Endothelial cell of umbilical vein (primary cell): ENCODE results near the gene DACT1. TPM values are rescaled to one million over a fixed set of nuclear protein-coding genes. Genes with fewer than 3 reads are reported as not detected.

ENCODE experiments used
- BruUV-seq: library from RNA; stranded (reverse); fragments of 400-500 nt; replicated peaks from 2 replicates; lab custom pipeline; 2021; lab: Mats Ljungman, UMichigan
- CTCF ChIA-PET: fragments of 300-600, 350-600 bp; sonication (Branson Sonifier 250); formaldehyde crosslinking; loops from one replicate; lab custom pipeline; 2021; ENCODE audit warnings: antibody characterized with exemption, inconsistent platforms; lab: Charles Lee
- POLR2A ChIA-PET: fragments of 300-600, 350-600 bp; sonication (Branson Sonifier 250); formaldehyde crosslinking; loops from one replicate; lab custom pipeline; 2021; ENCODE audit warnings: antibody characterized with exemption, inconsistent platforms; lab: Charles Lee
- DNase-seq: peaks from one replicate; pipeline ENCODE4 v3.0.0-alpha.2; 2011; ENCODE audit warnings: low read depth, low spot score
- FAIRE-seq: peaks from 2 replicates; lab custom pipeline; 2011; peaks lifted over from hg19 to GRCh38; lab: Jason Lieb, UNC
- H2AFZ ChIP-seq: 2 replicates; pipeline ENCODE4 v1.6.0; 2012; ENCODE audit warnings: low read depth, low read length, control low read depth, inconsistent platforms
- H3K27ac ChIP-seq: 2 replicates; pipeline ENCODE4 v1.5.1; 2011; ENCODE audit warnings: low read depth, mild to moderate bottlenecking, control low read depth, low read length, moderate library complexity; ENCODE audit not compliant: insufficient read depth
- H3K27me3 ChIP-seq, 2 experiments: 2 replicates each; pipeline versions ENCODE4 v1.6.0 to v1.6.1; 2011; ENCODE audit warnings: low read length in 2 of 2, mixed read lengths in 1 of 2; ENCODE audit not compliant: control insufficient read depth in 2 of 2, insufficient read depth in 2 of 2
- H3K36me3 ChIP-seq, 2 experiments: 2 replicates in 1 of 2; 3 replicates in 1 of 2; pipeline ENCODE4 v1.5.1; 2011; ENCODE audit warnings: low read length in 2 of 2, mild to moderate bottlenecking in 1 of 2, moderate library complexity in 1 of 2; ENCODE audit not compliant: control insufficient read depth in 2 of 2, insufficient read depth in 2 of 2; ENCODE audit errors: extremely low read depth in 1 of 2
- H3K4me1 ChIP-seq: 3 replicates; pipeline ENCODE4 v1.5.1; 2011; ENCODE audit warnings: mild to moderate bottlenecking, low read length; ENCODE audit not compliant: control insufficient read depth, insufficient read depth; ENCODE audit errors: extremely low read depth
- H3K4me2 ChIP-seq: 2 replicates; pipeline ENCODE4 v1.6.1; 2011; ENCODE audit warnings: low read length, control low read depth, mixed read lengths; ENCODE audit not compliant: insufficient read depth
- H3K4me3 ChIP-seq, 3 experiments: fragments of 200-600 bp in 1 of 3; sonication (generic), shearing (Covaris generic) in 1 of 3; replicated peaks in 1 of 3; 2 replicates each; pipeline ENCODE4 v1.5.1; 2011 to 2016; ENCODE audit warnings: control low read depth in 3 of 3, low read length in 3 of 3, mild to moderate bottlenecking in 2 of 3, inconsistent platforms in 1 of 3, low read depth in 1 of 3, moderate library complexity in 1 of 3; ENCODE audit not compliant: insufficient read depth in 1 of 3
- H3K79me2 ChIP-seq: 2 replicates; pipeline ENCODE4 v1.6.0; 2012; ENCODE audit warnings: low read length, inconsistent platforms; ENCODE audit not compliant: control insufficient read depth, insufficient read depth
- H3K9ac ChIP-seq: replicated peaks from 2 replicates; pipeline ENCODE3; 2011; ENCODE audit warnings: low read length, control low read depth; ENCODE audit not compliant: insufficient read depth; ENCODE audit errors: extremely low read depth
- H3K9me1 ChIP-seq: replicated peaks from 3 replicates; pipeline ENCODE4 v1.6.0; 2011; ENCODE audit warnings: mild to moderate bottlenecking, low read length; ENCODE audit not compliant: control insufficient read depth, insufficient read depth; ENCODE audit errors: extremely low read depth
- H3K9me3 ChIP-seq: replicated peaks from 2 replicates; pipeline ENCODE4 v1.5.1; 2012; ENCODE audit warnings: low read length, inconsistent platforms; ENCODE audit not compliant: control insufficient read depth, insufficient read depth
- H4K20me1 ChIP-seq: replicated peaks from 2 replicates; pipeline ENCODE3; 2011; ENCODE audit warnings: mild to moderate bottlenecking, low read length; ENCODE audit not compliant: control insufficient read depth, insufficient read depth; ENCODE audit errors: extremely low read depth
- EZH2 ChIP-seq: IDR thresholded peaks from 2 replicates; pipeline ENCODE4 v1.6.1; 2012; ENCODE audit warnings: borderline replicate concordance, low read depth, mild to moderate bottlenecking, moderate library complexity, low read length, inconsistent platforms; ENCODE audit not compliant: severe bottlenecking
- FOS ChIP-seq: IDR thresholded peaks from 2 replicates; pipeline ENCODE4 v1.6.1; 2011; ENCODE audit warnings: mild to moderate bottlenecking, low read length, moderate library complexity, borderline replicate concordance; ENCODE audit not compliant: insufficient read depth
- GATA2 ChIP-seq: IDR thresholded peaks from 2 replicates; pipeline ENCODE4 v1.7.0; 2011; ENCODE audit warnings: low read depth, mild to moderate bottlenecking, moderate library complexity, mixed read lengths, low read length; ENCODE audit not compliant: insufficient read length, insufficient read depth
- JUN ChIP-seq: IDR thresholded peaks from 2 replicates; pipeline ENCODE4 v1.6.1; 2011; ENCODE audit warnings: borderline replicate concordance, low read depth; ENCODE audit not compliant: insufficient read length, insufficient read depth
- MYC ChIP-seq: IDR thresholded peaks from one replicate; pipeline ENCODE4 v1.6.1; 2011; ENCODE audit warnings: mild to moderate bottlenecking, low read depth, low read length
- POLR2A ChIP-seq: IDR thresholded peaks from 2 replicates; pipeline ENCODE4 v1.6.1; 2012; ENCODE audit warnings: low read depth, mild to moderate bottlenecking, control low read depth, low read length
- POLR2AphosphoS5 ChIP-seq: IDR thresholded peaks from 2 replicates; pipeline ENCODE4 v1.6.1; 2012; ENCODE audit warnings: low read depth, mild to moderate bottlenecking, control low read depth, low read length, moderate library complexity; ENCODE audit not compliant: insufficient read depth
- dilution Hi-C: fragments of 300-500 bp; cut with MboI; formaldehyde crosslinking; loops from one replicate; pipeline ENCODE4 v1.15.0; 2019; ENCODE audit warnings: low sequenced_read_pairs; ENCODE audit not compliant: extremely low pct_ligation_motif_present
- intact Hi-C: fragments of 100-400 bp; cut with micrococcal nuclease; formaldehyde crosslinking; loops from one replicate; pipeline ENCODE4 v1.10.0; 2022
- polyA plus RNA-seq, 4 experiments: library from polyadenylated mRNA; depleted of rRNA in 3 of 4; stranded (reverse) in 3 of 4; unstranded in 1 of 4; fragments of >200 nt; gene quantifications; 2 replicates each; pipeline versions ENCODE4 v1.2.1 to v1.2.3, GENCODE V29; 2011 to 2012; ENCODE audit warnings: missing spikeins in 1 of 4
- total RNA-seq: library from RNA; stranded (reverse); gene quantifications from 2 replicates; pipeline ENCODE4 v1.2.3, GENCODE V29; 2021
- TF ChIP-seq, protein P1 (sequence below), 2 donors: IDR thresholded peaks; 1 replicate in 1 of 2; 2 replicates in 1 of 2; pipeline ENCODE4 v1.5.1; 2011; ENCODE audit warnings: low read length in 2 of 2, mild to moderate bottlenecking in 2 of 2, moderate library complexity in 2 of 2, control low read depth in 1 of 2, inconsistent platforms in 1 of 2, low read depth in 1 of 2; ENCODE audit not compliant: insufficient read depth in 1 of 2; ENCODE audit errors: extremely low read depth in 1 of 2
- TF ChIP-seq, protein P2 (sequence below): IDR thresholded peaks from 2 replicates; pipeline ENCODE4 v1.6.1; 2011; ENCODE audit not compliant: insufficient read depth, insufficient read length

Gene DACT1
- total and polyA plus RNA-seq, 2 donors (not counting 3 experiments of a cell fraction or from before 2014, with no cell fraction given) = 0.21 to 0.27 TPM

DNA sequence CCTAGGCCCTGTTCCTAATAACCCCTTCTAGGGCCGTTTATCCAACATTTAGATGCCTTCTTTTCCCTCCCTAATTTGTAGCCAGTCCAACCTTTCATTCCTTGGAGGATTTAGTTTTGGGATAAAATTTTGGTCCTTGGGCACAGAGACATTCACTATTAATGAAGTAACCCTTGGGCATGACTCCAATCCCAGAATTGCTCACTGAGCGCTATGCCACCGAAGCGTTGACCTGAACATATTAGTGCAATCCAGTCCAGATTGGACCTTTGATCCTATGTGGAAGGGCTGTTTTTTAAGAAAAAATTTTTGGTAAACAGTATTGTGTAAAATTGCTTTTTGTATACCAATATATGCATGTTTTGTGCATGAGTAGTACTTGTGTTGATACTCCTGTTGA lies 10.0 kb downstream of the DACT1 start:
- DNase-seq = no peak
- POLR2A ChIA-PET = no interaction called here
- H3K79me2 ChIP-seq = no peaks in the 10 kb centered on the region
- no peak overlapping the region for H3K27ac ChIP-seq
- no peak overlapping the region for H3K4me3 ChIP-seq
- CTCF ChIA-PET = no interaction called here
- H3K9me3 ChIP-seq = no peaks in the 10 kb centered on the region
- H3K4me2 ChIP-seq = no peak overlapping the region
- no peak overlapping the region for H3K9ac ChIP-seq
- no peaks in the 10 kb centered on the region for H3K36me3 ChIP-seq
- no peak for FAIRE-seq
- TF ChIP-seq, protein P1, sequence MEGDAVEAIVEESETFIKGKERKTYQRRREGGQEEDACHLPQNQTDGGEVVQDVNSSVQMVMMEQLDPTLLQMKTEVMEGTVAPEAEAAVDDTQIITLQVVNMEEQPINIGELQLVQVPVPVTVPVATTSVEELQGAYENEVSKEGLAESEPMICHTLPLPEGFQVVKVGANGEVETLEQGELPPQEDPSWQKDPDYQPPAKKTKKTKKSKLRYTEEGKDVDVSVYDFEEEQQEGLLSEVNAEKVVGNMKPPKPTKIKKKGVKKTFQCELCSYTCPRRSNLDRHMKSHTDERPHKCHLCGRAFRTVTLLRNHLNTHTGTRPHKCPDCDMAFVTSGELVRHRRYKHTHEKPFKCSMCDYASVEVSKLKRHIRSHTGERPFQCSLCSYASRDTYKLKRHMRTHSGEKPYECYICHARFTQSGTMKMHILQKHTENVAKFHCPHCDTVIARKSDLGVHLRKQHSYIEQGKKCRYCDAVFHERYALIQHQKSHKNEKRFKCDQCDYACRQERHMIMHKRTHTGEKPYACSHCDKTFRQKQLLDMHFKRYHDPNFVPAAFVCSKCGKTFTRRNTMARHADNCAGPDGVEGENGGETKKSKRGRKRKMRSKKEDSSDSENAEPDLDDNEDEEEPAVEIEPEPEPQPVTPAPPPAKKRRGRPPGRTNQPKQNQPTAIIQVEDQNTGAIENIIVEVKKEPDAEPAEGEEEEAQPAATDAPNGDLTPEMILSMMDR (IDR thresholded peaks at IDR 0.05; ENCODE audit: extremely low read depth in 1 of 2, insufficient read depth in 1 of 2, low read depth in 1 of 2, low read length in 2 of 2) = no peak
- TF ChIP-seq FOS (no peak), GATA2 (no peak), POLR2A (no peak), MYC (no peak)
- no peaks in the 10 kb centered on the region for H3K27me3 ChIP-seq
- no peaks in the 10 kb centered on the region for H3K4me1 ChIP-seq
- no TSS peak for BruUV-seq
- no peaks in the 10 kb centered on the region for H4K20me1 ChIP-seq
- dilution Hi-C loops = no loop called here
- intact Hi-C loops = loop anchor here (10.0 kb wide), 1 partner anchor 297 kb away; no protein-coding TSS in a partner anchor
- H3K9me1 ChIP-seq = no peaks in the 10 kb centered on the region
- no peak overlapping the region for H2AFZ ChIP-seq

DNA sequence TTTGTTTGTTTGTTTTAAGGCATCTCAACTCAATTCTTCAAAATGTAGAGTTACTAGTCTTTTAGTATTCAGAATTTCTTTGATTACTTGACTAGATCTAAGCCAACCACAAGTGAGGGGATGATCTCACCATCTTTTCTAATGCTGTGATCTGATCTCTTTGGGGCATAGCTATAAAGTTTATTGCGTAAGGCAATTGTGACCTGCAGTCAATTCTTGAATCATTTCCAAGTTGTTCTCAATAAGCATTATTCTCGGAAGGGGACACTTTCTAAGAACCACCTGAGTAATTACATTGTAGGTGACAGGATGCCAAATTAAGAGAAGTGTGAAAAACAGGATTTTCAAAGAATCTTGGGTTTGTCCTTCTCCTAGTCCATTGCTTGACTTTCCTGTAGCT lies 13.1 kb downstream of the DACT1 start:
- DNase-seq (no peak), FAIRE-seq (no peak)
- Histone ChIP-seq H3K36me3 (no peaks in the 10 kb centered on the region), H3K4me3 (no peak overlapping the region), H3K9ac (no peak overlapping the region), H4K20me1 (no peaks in the 10 kb centered on the region), H3K27me3 (no peaks in the 10 kb centered on the region), H3K79me2 (no peaks in the 10 kb centered on the region), H2AFZ (no peak overlapping the region), H3K27ac (no peak overlapping the region), H3K4me2 (no peak overlapping the region), H3K9me1 (no peaks in the 10 kb centered on the region), H3K9me3 (no peaks in the 10 kb centered on the region), H3K4me1 (no peaks in the 10 kb centered on the region)
- BruUV-seq = no TSS peak
- dilution Hi-C loops = no loop called here
- intact Hi-C loops = no loop called here
- no peak for TF ChIP-seq GATA2
- no peak for TF ChIP-seq JUN
- TF ChIP-seq EZH2 = no peak
- TF ChIP-seq FOS = no peak
- TF ChIP-seq POLR2AphosphoS5 = no peak
- TF ChIP-seq, protein P2, sequence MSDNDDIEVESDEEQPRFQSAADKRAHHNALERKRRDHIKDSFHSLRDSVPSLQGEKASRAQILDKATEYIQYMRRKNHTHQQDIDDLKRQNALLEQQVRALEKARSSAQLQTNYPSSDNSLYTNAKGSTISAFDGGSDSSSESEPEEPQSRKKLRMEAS = no peak
- TF ChIP-seq, protein P1 (IDR thresholded peaks at IDR 0.05; ENCODE audit: extremely low read depth in 1 of 2, insufficient read depth in 1 of 2, low read depth in 1 of 2, low read length in 2 of 2) = no peak
- no peak for TF ChIP-seq POLR2A
- TF ChIP-seq MYC = no peak
- CTCF ChIA-PET = interaction anchor here (2.3 kb wide), 1 partner anchor 13 kb away, joined by 5 read pairs; no protein-coding TSS in a partner anchor
- POLR2A ChIA-PET = no interaction called here
